KBM-7 (cell line): Measurements from ENCODE around the gene FAM156A.
"Not testable (repeated sequence)": the region's sequence is repeated elsewhere in the genome, so short reads cannot be mapped to it uniquely, and the experiment has no call there.

Source experiments
- DNase-seq: peaks from one replicate; pipeline ENCODE4 v3.0.0-alpha.2; 2015
- in situ Hi-C: fragments of 300-500 bp; cut with MboI; formaldehyde crosslinking; loops from 2 replicates; pipeline ENCODE4 v1.14.3; 2020; ENCODE audit warnings: low sequenced_read_pairs, low pct_unique_long_range_greater_than_20kb, mixed read lengths

Gene FAM156A

GRCh38 chrX:52974336-52974992 is 16.1 kb upstream of the FAM156A start:
- in situ Hi-C loops, DNase-seq: not testable (repeated sequence)

- DNase-seq, in situ Hi-C loops: not testable (repeated sequence)
Observed at GRCh38 chrX:52967922-52968321, 9.6 kb upstream of the FAM156A start.

DNA sequence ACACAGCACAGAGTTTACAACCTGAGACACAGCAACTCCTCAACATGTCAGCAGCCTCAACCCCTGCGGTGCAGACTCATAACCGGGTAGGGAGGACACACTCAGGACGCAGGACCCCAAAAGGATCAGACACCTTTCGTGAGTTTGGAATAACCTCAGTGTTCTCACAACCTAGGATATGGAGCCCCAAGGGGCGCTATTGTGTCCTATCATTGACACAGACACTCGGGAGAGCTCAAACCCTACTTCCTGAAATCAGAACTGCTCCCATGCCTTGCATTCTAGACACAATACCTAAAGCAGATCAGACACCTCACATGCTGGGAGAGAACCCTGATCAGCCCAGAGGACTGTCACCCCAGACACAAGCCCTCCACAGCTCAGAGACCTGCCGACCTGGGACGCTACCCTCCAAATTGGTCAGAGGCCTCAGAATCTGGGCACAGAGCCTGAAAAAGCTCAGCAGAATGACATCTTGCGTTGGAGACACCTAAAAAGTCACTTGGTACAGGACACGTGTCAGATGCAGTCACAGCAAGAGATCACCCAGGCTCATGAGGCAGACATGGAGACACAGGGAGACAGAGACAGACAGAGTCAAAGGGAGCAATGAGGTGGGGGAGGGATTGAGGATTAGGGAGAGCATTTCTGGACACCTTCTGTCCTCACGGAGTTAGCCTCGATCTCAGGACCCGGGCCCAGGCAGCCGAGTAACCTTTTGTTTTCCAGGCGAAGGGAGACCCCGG is 8.8 kb upstream of the FAM156A start:
- DNase-seq, in situ Hi-C loops: not testable (repeated sequence)

- in situ Hi-C loops, DNase-seq: not testable (repeated sequence)
Observed at GRCh38 chrX:52958961-52959360, 643 bp upstream of the FAM156A start.

DNA sequence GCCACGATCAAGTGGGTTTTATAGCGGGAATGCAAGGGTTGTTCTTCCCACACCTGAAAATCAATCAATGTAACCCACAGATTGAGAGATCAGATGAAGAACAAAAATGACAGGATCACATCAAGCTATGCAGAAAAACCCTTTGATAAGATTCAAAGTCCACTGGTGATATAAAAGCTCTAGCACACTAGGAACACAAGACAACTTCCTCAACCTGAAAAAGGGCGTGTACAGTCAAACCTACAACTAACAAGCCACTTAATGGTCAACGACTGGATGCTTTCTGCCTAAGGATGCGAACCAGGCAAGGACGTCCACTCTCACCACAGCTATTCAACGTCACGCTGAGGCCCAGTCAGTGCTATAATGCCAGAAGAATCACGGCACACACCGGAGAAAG is 8.4 kb downstream of the FAM156A start:
- in situ Hi-C loops, DNase-seq: not testable (repeated sequence)

DNA sequence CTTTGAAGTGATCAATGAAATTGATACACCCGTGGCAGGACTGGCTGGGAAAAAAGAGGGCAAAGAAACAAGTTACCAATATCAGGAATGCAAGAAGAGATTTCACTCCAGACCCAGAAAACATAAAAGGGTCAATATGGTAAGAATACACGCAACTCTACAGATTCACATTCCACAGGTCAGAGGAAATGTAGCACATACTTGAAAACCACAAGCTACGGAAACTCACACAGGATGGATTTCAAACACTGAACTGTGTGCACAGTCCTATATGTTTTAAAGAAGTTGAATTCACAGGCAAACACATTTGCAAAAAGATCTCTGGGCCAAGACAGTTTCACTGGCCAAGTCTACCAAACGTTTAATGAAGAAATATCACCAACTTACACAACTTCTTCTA is 9.0 kb downstream of the FAM156A start:
- in situ Hi-C loops, DNase-seq: not testable (repeated sequence)

DNA sequence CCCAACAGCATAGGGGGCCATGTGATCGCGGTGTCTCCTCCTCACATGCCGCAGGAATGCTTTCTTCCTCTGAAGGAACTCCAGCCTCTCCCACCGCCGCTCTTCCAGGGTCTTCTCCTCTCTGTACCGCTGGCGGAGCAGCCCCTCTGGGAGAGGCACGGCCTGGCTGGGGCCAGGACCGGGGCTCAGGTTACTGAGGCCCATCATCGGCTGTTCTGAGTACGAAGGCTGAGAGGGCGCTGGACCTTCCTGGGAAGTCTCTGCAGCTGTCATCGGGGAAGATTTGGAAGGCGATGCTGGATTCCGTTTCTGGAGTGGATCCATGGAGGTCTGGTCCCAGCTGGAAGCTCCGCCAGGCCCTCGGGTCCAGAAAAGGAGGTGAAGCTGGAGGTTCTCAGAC is 10.1 kb downstream of the FAM156A start:
- DNase-seq, in situ Hi-C loops: not testable (repeated sequence)

DNA sequence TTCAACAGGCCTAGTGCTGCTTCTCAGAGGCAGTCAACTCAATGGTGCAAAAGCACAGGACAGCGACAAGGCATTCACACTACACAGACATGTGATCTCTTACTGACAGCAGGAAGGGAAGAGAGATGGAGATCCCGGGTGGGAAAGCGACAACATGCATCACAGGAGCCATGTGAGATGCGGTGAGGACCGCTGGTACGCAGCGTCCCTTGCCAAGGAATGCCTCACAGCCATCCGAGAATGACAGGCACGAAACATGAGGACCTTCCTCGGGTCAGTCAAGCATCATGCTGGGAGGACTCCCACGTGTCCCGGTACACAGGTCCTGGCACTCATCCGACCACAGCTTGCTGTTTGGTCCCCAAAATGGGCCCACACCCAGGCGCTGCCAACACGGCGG is 10.8 kb downstream of the FAM156A start:
- in situ Hi-C loops, result not testable (repeated sequence)

DNA sequence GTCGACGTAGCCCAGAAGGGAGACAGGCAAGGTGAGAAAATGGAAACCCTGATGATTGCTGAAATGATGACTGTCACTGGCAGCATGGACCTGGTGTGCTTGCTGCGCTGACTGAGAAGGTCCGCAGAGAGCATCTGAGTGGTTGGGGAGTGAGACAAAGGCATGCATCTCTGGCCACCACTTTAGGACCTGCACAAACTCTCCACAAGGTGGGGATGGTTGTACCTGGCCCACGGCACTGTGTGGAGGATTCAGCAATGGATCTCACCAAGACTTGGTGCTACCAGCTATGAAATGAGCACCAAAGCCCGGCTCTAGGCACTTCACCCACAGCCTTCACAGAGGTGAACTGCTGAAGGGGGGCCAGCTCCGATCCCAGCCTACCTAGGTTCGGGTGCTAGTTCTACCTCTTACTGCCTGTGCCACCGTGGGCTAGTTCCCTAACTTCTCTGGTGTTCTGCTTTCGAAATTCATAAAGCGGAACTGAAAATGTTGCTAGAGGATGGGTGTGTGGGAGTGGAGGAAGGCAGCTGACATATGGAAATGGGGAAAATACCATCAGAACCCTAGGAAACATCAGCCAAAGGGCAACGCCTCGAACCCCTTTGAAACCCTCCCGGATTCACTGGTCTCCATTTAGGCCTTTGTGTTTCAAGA is 12.4 kb downstream of the FAM156A start:
- DNase-seq, in situ Hi-C loops: not testable (repeated sequence)

More for the DNA sequence above, 10.8 kb downstream of the FAM156A start:
- not testable (repeated sequence) for DNase-seq

DNA sequence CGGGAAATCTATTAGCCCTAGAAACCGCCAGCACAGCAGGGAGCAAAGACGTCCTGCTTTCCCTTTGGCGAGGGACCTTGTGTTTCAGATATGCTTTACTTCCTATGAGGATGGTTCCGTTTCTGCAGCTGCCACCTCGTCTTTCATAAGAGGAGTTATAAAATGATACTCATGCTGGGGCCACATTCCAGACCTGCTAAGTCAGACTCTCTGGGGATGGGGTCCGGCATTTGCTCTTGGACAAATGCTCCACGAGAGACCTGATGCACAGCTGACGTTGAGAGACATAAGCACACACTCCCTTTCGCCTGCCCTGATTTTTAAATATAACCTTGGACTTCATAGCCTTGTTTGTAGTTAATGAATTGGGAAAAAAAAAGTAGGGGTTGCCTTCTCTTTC is 16.6 kb downstream of the FAM156A start:
- DNase-seq, in situ Hi-C loops: not testable (repeated sequence)

DNA sequence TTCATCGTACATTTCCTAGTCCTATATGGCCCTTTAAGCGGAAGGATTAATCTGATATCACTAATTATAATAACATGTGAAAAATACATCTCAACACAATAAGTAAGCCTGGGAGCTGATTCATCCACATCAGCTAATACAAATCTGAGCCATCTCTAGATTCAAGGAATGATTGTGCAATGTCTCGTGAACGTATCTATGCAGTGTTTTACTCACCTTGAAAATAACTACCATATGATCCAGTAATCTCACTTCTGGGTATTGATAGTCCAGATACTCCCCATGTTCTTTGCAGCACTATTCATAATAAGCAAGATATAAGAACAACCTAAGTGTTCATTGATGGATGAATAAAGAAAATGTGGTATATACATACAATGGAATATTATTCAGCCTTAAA is 17.6 kb downstream of the FAM156A start:
- in situ Hi-C loops, result not testable (repeated sequence)

GRCh38 chrX:52935470-52935784 is 22.9 kb downstream of the FAM156A start:
- DNase-seq, in situ Hi-C loops: not testable (repeated sequence)

More for the DNA sequence above, 17.6 kb downstream of the FAM156A start:
- not testable (repeated sequence) for DNase-seq

DNA sequence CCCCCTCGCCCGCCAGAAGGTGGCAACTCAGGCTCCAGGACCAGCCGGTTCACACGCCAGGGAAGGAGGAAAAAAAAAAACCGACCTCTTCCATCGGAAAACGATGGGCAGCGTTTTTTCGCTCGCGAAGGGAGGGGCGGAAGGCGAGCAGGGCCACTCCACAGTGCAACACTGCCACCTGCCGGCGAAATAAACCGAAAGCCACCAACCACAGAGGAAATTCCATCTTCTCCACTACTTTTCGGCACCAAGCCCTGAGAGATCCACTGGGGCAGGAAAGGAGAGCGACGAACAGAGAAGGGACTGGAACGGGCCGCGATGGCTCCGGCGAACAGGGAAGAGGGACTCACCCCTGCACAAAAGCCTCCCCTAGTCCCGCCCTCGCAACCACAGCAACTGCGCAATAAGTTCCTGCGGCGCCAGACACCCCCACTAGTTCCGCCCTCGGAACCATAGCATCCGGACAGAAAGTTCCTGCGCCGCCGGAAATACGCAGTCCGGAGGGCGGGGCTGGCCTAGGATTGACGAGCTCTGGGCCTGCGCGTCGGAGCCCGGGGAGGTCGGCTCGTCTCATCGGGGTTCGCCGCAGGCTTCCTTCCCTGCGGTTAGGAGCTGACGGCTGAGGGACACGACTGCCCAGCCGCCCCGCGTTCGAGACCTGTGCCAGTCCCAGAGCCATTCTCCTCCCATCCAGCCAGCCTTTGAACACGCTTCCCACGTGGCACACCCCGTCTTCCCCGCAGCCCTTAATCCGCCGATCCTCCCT is 23.4 kb downstream of the FAM156A start:
- DNase-seq, result peak; percentile 97
- in situ Hi-C loops, result no loop called here

- in situ Hi-C loops, result no loop called here
- no peak for DNase-seq
Observed at GRCh38 chrX:52933976-52934703, 24.2 kb downstream of the FAM156A start.

GRCh38 chrX:52933213-52933612 is 25.1 kb downstream of the FAM156A start:
- no peak for DNase-seq
- in situ Hi-C loops, result no loop called here

DNA sequence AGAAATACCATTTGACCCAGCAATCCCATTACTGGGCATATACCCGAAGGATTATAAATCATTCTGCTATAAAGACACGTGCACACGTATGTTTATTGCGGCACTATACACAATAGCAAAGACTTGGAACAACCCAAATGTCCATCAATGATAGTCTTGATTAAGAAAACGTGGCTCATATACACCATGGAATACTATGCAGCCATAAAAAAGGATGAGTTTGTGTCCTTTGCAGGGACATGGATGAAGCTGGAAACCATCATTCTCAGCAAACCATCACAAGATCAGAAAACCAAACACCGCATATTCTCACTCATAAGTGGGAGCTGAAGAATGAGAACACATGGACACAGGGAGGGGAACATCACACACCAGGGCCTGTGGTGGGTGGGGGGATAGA is 28.1 kb downstream of the FAM156A start:
- in situ Hi-C loops, DNase-seq: not testable (repeated sequence)

DNA sequence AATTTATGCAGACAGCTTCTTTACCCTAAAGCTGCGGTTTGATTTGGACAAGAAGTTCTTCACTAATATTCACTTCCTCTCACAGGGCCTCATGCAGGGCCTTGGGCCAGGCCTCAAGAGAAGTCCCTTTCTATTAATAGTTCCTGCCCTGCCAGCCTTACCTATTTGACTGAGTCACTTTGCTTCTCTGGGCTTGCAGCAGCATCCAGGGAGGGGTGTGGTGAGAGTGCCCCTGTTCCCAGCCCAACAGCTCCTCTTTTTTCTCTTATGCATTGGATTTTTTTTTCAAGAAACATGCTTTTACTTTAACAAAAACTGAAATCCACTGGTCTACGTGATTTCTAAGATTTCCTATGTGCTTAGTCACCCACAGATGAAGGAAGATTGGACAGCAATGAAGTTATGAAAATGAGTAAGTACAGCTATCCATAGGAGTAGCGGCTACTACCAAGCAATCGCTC is 34.5 kb downstream of the FAM156A start:
- peak; percentile 52 for DNase-seq
- in situ Hi-C loops, result no loop called here

DNA sequence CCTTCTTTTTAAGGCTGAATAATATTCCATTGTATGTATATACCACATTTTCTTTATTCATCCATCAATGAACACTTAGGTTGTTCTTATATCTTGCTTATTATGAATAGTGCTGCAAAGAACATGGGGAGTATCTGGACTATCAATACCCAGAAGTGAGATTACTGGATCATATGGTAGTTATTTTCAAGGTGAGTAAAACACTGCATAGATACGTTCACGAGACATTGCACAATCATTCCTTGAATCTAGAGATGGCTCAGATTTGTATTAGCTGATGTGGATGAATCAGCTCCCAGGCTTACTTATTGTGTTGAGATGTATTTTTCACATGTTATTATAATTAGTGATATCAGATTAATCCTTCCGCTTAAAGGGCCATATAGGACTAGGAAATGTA is 43.6 kb downstream of the FAM156A start:
- DNase-seq, in situ Hi-C loops: not testable (repeated sequence)

DNA sequence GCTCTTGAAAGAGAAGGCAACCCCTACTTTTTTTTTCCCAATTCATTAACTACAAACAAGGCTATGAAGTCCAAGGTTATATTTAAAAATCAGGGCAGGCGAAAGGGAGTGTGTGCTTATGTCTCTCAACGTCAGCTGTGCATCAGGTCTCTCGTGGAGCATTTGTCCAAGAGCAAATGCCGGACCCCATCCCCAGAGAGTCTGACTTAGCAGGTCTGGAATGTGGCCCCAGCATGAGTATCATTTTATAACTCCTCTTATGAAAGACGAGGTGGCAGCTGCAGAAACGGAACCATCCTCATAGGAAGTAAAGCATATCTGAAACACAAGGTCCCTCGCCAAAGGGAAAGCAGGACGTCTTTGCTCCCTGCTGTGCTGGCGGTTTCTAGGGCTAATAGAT is 44.6 kb downstream of the FAM156A start:
- in situ Hi-C loops, DNase-seq: not testable (repeated sequence)
